ENCODE results near the gene SPOCD1. TPM values are rescaled to one million over a fixed set of nuclear protein-coding genes. Genes with fewer than 3 reads are reported as not detected.

The SPOCD1 gene
- total RNA-seq, 1 donor from 2014 or later: 1.5 TPM

DNA sequence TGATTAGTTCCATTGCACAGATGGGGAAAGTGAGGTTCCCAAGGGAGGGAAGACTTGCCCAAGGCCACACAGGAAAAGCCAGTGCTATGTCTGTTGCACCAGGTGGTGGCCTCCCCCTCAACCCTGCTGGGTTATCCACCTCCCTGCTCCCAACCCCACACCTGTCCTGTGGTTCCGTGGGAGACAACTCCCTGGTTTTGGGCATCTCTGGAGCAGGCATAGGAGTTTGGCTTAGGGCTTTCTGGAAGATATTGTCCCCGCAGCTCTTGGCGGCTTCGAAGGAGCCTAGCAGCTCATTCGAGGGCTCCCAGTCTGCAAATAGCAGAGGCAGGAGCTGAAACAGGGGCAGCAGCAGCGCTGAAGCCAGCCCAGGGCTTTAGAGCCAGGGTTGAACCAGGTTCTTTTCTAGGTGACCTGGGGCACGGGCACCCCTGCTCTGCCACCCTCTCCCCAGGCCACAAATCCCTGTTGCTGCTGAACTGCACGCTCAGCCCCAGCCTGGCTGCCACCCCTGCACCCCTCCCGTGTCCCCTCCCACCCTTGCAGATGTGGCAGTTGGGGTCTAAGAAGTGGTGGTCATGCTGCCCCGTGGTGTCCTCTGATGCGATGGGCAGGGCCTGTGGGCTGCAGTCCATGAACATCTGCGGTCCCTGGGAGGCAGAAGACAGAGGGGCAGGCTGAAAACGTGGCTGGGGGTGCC lies 22.1 kb downstream of the SPOCD1 start:
- no peak overlapping the region for H3K27ac Mint-ChIP-seq (ENCODE audit: unreplicated experiment)
- no peaks in the 10 kb centered on the region for H3K4me1 Mint-ChIP-seq (ENCODE audit: unreplicated experiment)
- peaks cover 10% of the 10 kb centered on the region for H3K27me3 Mint-ChIP-seq (ENCODE audit: unreplicated experiment)
- H3K36me3 Mint-ChIP-seq (ENCODE audit: low read depth, unreplicated experiment): no peaks in the 10 kb centered on the region
- TF ChIP-seq, protein P1, sequence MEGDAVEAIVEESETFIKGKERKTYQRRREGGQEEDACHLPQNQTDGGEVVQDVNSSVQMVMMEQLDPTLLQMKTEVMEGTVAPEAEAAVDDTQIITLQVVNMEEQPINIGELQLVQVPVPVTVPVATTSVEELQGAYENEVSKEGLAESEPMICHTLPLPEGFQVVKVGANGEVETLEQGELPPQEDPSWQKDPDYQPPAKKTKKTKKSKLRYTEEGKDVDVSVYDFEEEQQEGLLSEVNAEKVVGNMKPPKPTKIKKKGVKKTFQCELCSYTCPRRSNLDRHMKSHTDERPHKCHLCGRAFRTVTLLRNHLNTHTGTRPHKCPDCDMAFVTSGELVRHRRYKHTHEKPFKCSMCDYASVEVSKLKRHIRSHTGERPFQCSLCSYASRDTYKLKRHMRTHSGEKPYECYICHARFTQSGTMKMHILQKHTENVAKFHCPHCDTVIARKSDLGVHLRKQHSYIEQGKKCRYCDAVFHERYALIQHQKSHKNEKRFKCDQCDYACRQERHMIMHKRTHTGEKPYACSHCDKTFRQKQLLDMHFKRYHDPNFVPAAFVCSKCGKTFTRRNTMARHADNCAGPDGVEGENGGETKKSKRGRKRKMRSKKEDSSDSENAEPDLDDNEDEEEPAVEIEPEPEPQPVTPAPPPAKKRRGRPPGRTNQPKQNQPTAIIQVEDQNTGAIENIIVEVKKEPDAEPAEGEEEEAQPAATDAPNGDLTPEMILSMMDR (IDR thresholded peaks at IDR 0.05; ENCODE audit: unreplicated experiment): no peak
- H3K4me3 Mint-ChIP-seq (ENCODE audit: unreplicated experiment): no peak overlapping the region
- DNase-seq (ENCODE audit: low spot score): no peak
- no peaks in the 10 kb centered on the region for H3K9me3 Mint-ChIP-seq (ENCODE audit: unreplicated experiment)

DNA sequence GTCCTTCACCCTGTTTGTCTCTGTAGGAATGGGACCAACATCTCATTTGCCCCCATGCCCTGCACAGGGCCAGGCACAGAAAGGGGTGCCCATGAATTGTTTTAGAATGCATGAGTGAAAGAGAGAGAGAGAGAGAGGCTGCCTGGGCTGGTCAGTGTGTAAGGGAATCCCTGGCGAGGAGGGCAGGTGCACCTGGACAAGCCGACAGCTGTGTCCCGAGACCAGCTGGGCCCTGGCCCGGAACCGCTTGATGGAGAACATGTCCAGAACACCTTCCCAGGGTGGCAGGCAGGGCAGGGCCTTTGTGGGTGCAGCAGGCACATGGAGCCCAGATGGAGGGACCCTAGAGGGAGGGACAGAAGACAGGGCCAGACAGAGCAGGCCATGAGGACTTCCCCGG lies 22.7 kb downstream of the SPOCD1 start:
- Mint-ChIP-seq H3K36me3 (ENCODE audit: low read depth, unreplicated experiment) (no peaks in the 10 kb centered on the region), H3K27ac (ENCODE audit: unreplicated experiment) (no peak overlapping the region), H3K9me3 (ENCODE audit: unreplicated experiment) (no peaks in the 10 kb centered on the region), H3K4me3 (ENCODE audit: unreplicated experiment) (no peak overlapping the region), H3K27me3 (ENCODE audit: unreplicated experiment) (peaks cover 10% of the 10 kb centered on the region), H3K4me1 (ENCODE audit: unreplicated experiment) (peaks cover 1% of the 10 kb centered on the region)
- TF ChIP-seq, protein P1 (IDR thresholded peaks at IDR 0.05; ENCODE audit: unreplicated experiment): no peak
- DNase-seq (ENCODE audit: low spot score): no peak

GRCh38 chr1:31792541-31792940 lies 23.3 kb downstream of the SPOCD1 start:
- no peak for DNase-seq (ENCODE audit: low spot score)
- peaks cover 10% of the 10 kb centered on the region for H3K27me3 Mint-ChIP-seq (ENCODE audit: unreplicated experiment)

GRCh38 chr1:31792116-31792515 lies 23.7 kb downstream of the SPOCD1 start:
- Mint-ChIP-seq H3K4me1 (ENCODE audit: unreplicated experiment) (peaks cover 4% of the 10 kb centered on the region), H3K4me3 (ENCODE audit: unreplicated experiment) (no peak overlapping the region), H3K27me3 (ENCODE audit: unreplicated experiment) (peaks cover 10% of the 10 kb centered on the region), H3K9me3 (ENCODE audit: unreplicated experiment) (no peaks in the 10 kb centered on the region), H3K27ac (ENCODE audit: unreplicated experiment) (no peak overlapping the region), H3K36me3 (ENCODE audit: low read depth, unreplicated experiment) (no peaks in the 10 kb centered on the region)
- DNase-seq (ENCODE audit: low spot score): no peak
- TF ChIP-seq, protein P1 (IDR thresholded peaks at IDR 0.05; ENCODE audit: unreplicated experiment): no peak

More at GRCh38 chr1:31792541-31792940, 23.3 kb downstream of the SPOCD1 start:
- Mint-ChIP-seq H3K27ac (ENCODE audit: unreplicated experiment) (no peak overlapping the region), H3K9me3 (ENCODE audit: unreplicated experiment) (no peaks in the 10 kb centered on the region), H3K36me3 (ENCODE audit: low read depth, unreplicated experiment) (no peaks in the 10 kb centered on the region), H3K4me3 (ENCODE audit: unreplicated experiment) (no peak overlapping the region), H3K4me1 (ENCODE audit: unreplicated experiment) (peaks cover 4% of the 10 kb centered on the region)
- TF ChIP-seq, protein P1 (IDR thresholded peaks at IDR 0.05; ENCODE audit: unreplicated experiment): no peak

DNA sequence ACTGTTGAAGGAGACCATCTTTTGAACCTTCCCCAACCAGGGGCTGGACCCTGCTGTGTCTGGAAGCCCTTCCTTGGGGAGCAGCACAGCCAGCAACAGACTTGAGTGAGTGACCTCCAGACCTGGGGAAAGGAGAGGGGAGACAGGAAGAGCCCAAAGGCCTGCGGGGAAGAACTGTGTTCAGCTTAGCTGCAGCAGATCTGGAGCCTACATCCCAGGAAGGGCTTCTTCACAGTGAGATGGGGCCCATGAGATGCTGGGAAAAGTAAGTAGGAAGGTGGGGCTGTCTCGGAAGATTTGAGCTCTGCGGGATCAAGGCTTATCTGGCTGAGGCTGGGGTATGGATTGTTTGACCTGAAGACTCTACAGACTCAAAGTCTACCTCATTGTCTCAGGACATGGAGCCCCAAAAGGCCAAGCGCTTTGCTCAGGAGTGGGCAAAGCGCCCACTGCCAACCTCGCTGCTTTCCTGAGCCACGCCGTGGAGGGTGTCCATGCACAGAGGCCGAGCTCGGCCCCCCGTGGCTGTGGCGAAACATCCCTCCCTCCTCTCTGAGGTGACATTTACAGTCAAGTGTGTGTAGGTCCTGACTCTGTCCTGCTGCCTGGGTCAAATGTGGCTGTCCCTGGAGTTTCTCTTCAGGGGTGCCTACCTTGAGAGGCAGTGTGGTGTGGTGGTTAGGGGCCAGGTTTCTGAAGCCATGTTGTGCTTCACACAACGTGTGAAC lies 24.5 kb downstream of the SPOCD1 start:
- Mint-ChIP-seq H3K9me3 (ENCODE audit: unreplicated experiment) (no peaks in the 10 kb centered on the region), H3K4me3 (ENCODE audit: unreplicated experiment) (no peak overlapping the region), H3K27me3 (ENCODE audit: unreplicated experiment) (peaks cover 9% of the 10 kb centered on the region), H3K27ac (ENCODE audit: unreplicated experiment) (no peak overlapping the region), H3K36me3 (ENCODE audit: low read depth, unreplicated experiment) (no peaks in the 10 kb centered on the region), H3K4me1 (ENCODE audit: unreplicated experiment) (peaks cover 4% of the 10 kb centered on the region)
- no peak for DNase-seq (ENCODE audit: low spot score)
- TF ChIP-seq, protein P1 (IDR thresholded peaks at IDR 0.05; ENCODE audit: unreplicated experiment): no peak

All from endothelial cell (in vitro differentiated cells).